ENCODE data around the gene FOXN3.

GRCh38 chr14:89276424-89276975, 140.5 kb downstream of the FOXN3 start:
- TF ChIP-seq, protein P1, sequence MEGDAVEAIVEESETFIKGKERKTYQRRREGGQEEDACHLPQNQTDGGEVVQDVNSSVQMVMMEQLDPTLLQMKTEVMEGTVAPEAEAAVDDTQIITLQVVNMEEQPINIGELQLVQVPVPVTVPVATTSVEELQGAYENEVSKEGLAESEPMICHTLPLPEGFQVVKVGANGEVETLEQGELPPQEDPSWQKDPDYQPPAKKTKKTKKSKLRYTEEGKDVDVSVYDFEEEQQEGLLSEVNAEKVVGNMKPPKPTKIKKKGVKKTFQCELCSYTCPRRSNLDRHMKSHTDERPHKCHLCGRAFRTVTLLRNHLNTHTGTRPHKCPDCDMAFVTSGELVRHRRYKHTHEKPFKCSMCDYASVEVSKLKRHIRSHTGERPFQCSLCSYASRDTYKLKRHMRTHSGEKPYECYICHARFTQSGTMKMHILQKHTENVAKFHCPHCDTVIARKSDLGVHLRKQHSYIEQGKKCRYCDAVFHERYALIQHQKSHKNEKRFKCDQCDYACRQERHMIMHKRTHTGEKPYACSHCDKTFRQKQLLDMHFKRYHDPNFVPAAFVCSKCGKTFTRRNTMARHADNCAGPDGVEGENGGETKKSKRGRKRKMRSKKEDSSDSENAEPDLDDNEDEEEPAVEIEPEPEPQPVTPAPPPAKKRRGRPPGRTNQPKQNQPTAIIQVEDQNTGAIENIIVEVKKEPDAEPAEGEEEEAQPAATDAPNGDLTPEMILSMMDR (IDR thresholded peaks at IDR 0.05 in 4 of 5, conservative IDR thresholded peaks at IDR 0.05 in 1 of 5), result no peak
- TF ChIP-seq POLR2A (IDR thresholded peaks at IDR 0.05), result no peak

Data from gastrocnemius medialis (tissue), 4 donors.